NCI-H510A (cell line): ENCODE data around the gene SORCS1.
"Not testable (repeated sequence)": the region's sequence is repeated elsewhere in the genome, so short reads cannot be mapped to it uniquely, and the experiment has no call there.

Experiments
- DNase-seq: peaks from one replicate; lab custom pipeline; 2025; lab: John Stamatoyannopoulos, UW

The SORCS1 gene

DNA sequence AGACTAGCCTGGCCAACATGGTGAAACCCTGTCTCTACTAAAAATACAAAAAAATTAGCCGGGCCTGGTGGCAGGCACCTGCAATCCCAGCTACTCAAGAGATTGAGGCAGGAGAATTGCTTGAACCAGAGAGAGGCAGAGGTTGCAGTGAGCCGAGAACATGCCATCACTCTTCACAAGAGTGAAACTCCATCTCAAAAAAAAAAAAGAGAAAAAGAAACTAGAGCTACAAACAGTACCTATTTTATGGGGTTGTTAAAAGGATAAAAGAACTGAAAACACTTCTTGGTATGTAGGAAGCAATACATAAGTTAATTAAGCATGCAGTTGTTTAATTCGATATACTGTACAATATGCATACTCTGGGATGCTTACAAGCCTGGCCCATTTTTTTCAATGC, 216.9 kb downstream of the SORCS1 start:
- DNase-seq: no peak

DNA sequence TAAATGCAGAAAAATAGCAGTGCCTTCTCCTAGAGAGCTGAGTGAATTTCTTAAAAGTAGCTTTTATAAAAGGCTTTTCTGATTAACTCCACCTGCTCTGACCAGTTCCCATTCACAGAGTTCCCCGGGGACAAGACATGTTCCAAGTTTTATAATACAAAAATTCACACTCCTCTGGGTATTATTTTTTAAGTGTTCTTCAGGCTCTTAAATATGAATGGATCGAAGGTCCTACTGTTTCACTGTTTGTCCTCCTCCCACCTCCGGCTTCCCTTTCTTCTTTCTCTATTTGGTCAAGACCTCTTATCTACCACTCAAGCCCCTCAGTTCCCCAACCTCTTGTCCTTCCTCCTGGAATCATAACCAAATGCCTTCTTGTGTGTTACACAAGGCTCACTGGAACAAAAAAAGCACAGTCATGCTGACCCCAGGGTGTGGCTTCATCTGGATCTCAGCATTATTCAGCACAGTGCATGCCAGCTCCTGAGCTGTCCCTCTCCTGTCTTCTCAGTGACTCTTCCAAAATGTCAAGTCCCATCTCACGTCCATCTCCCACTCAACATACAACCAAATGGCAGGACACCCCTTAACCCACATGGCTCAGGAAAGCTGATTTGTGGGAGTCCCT, 222.4 kb downstream of the SORCS1 start:
- DNase-seq: no peak

DNA sequence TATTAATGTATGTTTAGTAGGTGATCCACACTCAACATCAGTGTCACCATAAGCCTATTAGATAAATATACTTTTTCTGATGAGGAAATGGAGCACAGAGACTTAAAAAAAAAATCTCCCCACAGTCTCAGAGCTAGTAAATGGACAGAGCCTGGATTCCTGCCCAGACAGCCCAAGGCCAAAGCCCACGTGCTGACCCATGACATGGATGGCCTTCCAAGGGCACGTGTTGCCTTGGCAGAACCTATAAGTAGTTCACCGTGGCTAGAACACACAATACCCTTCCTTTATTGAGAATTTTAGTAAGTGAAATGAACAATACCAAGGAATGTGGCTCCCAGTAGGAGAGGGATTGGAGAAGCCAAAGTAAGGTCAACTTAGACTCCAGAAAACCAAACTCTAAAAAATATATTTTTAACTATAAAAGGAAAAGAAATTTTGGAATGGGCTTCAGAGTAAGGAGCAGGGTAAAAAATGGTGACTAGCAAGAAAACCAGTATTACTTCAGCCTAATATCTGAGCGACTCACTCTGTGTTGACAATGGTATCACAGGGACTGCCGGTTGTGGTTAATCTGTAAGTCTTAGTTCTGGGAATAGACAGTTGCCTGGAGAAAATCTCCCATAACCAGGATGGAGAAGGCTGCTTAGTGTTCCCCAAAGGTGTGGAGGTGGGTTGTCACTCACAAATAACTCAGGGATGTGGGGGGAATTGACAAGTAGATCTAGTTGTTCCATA, 223.0 kb downstream of the SORCS1 start:
- no peak for DNase-seq

DNA sequence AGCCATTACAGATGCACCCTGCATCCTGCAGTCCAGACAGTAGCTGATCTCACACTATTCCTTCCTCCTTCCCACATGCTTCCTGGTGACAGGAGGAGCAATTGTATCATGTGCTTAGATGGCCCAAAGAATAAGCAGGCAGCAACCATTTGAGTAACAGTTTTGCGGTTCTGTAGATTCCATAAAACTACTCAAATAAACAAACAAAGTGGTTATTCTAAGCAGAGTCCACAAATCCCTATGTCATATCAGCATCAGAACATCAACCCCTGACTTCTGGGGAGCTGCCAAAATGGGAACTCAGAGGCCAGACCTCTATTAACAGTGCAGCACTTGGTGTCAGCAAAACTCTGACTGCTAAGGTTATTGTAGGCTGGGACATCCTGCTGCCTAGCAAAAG, 226.0 kb downstream of the SORCS1 start:
- no peak for DNase-seq

DNA sequence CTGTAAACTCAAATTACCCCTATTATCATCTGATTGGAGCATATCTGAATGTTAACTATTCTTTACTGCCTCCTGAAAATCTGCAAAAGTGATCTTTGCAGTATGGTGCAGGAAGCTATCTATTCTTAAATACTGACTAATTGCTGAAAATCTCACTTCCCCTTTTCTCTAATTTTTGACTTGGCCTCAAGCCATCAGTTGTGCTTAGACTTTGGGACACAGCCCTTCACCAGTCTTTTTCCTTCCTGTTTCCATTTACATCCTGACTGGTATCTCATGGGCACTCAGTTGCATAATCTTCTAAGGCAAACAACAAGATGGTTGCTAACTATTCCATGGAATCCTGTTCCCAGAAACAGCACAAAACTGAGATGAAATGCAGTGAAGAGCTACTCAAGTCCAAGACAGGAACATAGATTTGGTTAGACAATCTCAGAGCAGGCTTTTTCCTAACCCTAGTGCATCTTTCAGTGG, 228.5 kb downstream of the SORCS1 start:
- DNase-seq: no peak

DNA sequence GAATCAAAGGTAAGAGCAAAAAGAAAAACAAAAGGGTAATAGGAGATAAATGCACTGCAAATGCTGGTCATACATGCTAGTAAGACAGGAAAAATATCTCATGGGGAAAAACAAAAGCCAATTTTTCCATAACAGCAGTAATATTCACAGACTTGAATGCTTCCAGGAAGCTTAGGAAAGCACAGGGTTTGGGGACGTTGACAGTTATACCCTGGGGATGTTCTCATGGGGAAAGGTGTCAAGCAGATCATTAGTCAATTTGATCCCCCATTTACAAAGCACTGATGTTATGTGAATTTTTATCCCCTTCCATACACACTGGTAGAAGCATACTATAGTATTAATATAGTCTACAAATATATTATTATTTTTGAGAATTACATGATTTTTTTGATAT, 232.7 kb downstream of the SORCS1 start:
- no peak for DNase-seq

DNA sequence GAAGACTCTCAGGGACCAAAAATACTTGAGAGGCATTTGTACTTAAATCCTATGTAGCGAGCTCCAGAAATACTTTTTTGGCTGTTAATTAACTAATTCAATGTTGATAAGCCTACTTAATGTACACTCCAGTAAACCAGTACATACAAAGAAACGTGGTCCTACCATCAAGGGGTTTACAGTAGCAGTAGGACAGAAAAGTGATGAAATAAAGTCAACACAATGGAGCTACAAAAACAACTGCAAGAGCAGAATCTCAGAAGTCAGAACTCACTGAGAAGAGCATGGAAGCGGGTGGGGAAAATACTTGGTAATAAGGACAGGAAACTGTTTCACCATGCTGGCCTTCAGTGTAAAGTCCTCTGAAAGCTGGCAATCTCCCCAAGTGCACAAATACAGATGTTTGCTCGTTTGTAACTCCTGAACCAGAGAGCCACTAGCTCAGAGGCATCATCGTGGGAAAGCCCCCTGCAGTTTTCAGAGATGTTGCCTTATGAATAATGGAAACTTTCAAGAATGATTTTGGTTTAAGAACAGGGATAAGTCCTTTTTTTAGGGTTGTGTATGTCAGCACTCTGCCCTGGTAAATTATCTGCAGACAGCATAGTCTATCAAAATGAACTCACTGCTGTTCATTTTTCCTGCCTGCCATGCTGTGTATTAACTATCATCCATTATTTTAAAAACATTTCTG, 233.2 kb downstream of the SORCS1 start:
- DNase-seq: no peak

DNA sequence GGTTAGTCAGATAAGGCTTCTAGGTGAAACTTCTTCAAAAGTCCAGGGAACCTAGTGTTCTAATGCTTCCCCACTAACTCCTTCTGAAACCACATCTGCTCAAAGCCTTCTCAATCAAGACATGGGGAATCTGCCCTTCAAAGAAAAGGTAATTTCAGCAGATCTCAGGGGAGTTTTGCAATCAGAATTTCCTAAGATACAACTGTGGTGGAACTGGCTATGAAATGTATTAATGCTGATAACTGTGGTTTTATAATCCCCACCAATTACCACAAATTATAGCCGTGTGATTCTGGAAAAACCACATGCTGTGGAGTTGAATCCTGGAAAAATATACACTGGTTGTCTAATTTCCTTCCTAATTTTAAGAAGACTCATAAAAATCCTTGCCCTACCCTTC, 233.8 kb downstream of the SORCS1 start:
- DNase-seq: no peak

DNA sequence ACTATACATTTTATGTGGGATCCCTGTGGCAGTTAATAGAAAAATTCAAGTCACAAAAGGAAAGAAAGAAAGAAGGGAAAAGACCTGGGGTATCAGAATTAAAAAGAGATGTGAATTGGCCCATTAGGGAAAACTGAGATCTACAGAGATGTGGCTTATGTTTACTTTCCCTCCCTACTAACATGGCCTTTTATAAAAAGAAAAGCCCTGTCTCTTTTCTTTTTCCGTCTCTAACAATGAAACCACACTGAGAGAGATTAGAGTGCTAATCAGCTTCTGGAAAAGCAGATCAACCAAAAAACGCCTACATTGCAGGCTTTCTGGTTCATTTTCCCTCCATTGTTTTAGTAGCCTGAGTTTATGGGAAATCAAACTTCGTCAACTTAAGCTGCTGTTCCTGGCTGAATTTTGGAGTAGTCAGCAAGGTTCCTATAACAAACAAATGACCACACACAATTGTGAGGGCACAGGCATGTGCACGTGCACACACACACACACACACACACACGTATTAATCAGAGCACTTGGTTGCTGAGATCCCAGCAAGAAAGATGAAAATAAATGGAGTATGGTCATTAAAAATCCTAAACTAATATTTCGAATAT, 235.1 kb downstream of the SORCS1 start:
- no peak for DNase-seq

DNA sequence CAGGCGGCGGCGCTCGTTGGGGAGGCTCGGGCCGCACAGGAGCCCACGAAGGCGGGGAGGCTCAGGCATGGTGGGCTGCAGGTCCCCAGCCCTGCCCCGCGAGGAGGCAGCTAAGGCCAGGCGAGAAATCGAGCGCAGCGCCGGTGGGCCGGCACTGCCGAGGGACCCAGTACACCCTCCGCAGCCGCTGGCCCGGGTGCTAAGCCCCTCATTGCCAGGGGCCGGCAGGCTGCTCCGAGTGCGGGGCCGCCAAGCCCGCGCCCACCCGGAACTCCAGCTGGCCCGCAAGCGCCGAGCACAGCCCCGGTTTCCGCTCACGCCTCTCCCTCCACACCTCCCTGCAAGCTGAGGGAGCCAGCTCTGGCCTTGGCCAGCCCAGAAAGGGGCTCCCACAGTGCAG, 236.4 kb downstream of the SORCS1 start:
- DNase-seq: not testable (repeated sequence)

DNA sequence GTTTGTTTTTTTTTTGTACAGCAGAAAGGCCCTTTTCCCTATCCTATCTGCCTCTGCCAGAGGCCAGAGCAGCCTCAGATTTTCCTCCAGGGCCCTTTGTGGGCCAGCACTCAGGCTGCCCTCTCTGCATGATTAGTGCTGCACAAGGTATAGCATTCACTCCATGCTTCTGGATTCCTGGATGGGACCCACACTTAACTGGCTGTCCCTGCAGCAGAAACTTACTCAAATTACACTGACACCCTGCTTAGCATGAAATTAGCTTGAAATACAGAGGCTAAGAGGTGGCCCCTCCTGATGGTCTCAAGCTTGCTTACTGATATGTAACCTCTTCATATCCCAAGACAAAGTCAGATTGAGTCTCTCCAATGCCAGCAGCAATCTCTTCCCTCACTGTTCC, 239.3 kb downstream of the SORCS1 start:
- DNase-seq: no peak

DNA sequence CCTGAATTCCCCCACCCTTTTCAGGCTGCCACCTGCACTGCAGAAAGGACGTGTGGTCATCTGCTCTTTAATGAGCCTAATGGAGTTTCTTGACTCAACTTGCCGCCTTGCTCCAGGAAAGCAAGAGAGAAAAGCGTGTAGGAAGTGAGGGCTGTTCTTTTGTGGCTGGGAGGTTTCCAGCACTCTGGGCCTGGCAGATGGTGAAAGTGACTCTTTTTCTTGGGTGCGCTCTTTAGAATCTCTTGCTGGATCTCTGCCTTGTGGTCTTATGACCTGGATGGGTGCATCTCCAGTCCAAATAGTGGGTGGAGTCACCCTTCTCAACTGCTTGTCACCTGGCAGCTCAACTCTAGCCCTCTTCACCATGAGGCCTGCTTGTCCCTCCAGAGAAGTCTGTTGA, 244.0 kb downstream of the SORCS1 start:
- no peak for DNase-seq

DNA sequence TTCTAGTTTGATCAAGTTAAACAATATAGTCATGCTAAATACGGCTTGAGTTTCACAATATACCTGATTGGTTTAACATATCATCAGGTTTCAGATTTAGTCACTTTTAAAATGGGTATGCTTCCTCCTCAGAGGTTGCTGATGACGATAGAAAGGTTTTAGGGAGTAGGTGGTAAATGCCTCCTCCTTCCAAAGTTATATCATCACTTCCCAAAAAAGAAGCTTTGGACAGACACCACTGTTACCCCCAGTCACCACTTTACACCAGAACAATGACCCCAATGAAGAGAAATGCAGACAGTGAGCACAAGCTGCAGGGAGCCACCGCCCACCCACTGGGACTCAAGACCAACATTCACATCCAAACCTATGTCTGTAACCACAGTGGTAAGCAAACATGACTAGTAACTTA, 244.6 kb downstream of the SORCS1 start:
- DNase-seq: no peak

DNA sequence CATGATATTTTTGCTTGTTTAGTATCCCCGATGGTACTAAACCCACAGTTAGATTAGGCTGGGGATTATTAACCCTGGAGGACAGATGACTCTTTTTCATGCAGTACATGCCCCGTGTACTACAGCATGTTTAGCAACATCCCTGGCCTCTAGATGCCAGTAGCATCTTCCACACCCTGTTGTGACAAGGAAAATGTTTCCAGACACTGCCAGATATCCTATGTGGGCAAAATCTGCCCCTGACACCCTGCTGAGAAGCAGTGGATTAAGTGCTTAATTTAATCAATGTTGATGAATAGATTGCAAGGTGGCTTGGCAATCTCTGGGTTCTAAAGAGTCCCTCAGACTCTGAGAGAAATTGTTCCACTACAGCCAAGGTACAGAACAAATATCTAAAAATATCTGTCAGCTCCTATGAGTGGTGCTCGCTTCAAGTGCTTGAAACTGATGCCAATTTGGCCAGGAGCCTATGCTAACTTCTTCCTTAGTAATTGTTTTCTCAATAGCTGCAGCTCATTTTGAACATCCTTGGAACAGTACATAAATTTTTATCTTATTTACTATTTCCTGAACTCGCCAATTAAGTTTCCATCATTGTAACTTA, 247.0 kb downstream of the SORCS1 start:
- DNase-seq: no peak

DNA sequence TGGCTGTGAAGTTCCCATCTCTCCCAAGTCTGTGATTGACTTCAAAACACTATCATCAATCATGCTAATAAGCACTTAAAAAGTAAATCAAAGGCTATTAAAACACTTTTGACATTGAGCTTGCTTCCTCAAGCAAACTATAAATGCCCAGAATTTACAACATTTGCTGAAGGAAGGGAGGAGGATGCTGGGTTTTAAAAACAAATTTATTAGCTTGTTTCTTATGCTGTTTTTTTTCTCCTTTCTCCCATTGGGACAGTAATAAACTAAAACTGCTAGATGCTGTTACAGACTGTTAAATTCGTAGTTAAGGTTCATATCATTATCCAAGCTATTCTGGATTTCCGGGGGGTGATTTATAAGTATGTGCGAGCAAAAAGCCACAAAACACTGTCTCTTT, 250.5 kb downstream of the SORCS1 start:
- DNase-seq: no peak

DNA sequence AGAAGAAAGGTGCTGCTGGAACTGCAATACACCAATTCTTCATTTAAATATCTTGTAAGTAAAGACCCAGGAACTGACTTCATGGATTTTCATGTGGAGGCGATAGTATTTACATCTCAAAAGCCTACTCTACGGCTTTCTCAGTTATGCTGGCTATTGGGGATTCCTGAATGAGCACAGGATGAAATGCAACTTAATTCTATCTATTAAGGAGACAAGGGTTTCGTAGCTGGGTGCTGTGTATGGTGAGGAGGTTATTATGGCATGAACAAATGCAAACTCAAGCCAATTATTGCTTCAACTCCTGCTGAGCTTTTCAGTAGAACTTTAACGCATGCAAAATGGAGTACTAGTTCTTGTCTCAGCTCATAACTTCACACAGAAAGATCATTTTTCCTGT, 251.2 kb downstream of the SORCS1 start:
- no peak for DNase-seq

DNA sequence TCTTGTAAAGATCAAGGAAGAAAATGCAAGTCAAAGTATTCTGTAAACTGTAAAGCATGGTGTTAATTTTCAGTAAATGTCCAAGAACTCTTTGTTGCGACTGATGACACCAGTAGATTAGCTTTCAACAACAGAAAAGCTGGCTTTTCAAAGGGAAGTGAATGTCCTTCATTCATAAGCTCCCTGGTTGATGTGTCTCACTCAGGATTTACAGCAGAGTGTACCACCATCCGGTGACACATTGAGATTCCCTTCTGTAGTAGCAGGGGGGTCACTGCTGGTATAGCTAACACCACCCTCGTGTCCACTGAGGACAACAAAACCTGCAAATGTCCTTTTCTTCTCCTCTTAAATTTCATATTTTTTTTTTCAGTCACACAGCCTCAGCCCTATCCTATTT, 253.4 kb downstream of the SORCS1 start:
- no peak for DNase-seq

DNA sequence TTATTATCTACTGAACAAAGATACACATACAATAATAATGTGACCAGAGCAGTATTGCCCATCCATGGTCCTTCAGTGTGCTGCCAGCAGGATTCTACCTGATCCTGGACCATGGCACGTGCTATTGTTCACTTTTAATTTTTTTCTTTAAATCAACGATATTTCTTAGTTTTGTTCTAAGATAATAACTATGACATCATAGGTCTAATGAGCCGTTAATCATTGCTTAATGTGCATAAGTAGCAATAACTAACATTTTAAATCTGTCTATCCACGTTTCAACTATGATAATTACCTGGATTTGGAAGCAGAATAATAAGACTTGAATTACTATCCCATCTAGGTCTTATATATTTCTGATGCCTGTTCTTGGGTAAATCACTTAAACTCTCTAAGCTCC, 253.8 kb downstream of the SORCS1 start:
- no peak for DNase-seq

DNA sequence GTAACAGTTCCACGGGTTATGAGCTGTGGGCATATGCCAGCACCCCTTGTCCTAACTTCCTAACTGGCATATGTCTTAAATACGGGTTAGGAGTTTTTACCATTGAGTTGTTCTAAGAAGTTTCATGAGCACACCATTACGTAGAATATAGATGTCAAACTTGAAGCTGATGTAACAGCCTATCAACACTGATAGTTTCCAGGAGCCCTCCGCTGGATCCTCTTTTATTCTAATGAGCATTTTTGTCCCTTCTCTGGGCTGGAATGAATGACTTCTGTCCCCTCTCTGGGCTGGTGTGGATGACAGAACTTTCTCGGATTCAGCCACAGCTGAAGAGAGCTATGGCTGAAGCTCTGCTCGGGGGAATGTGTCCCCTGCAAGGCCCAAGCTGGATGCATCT, 256.3 kb downstream of the SORCS1 start:
- DNase-seq: no peak

DNA sequence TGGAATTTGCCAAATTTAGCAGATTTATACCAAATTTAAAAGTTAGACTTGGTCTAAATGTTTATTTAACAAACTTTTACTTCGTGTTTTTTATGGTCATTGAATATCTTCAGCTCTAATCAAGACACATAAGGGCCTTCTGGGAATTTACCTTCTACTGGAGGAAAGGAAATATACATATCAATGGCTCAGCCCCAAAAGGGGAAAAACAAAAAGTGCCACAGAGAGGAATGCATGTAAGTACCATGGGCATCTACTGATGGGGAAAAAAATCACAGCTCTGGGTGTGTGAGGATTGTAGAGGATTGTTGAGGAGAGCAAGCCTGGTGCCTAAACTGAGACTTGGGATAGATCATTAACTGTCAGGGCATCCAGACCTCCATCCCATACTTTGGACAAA, 260.3 kb downstream of the SORCS1 start:
- no peak for DNase-seq

DNA sequence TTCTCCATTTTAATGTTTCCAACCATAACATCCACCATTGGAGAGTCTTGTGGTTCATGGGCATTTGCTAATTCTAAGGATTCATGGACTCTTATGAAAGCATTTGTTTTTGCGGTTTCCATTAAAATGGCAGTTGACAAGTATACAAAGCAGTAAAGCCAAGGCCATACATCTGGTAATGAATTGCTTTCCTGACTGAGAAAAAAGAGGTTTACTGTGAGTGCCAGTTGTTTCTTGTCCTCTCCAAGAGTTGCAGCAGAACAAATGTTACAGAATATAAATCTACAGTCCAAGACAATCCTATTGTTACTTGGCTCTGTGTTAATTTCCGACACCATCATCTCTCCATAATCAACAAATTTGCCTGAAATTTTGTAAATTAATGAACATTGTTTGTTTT, 261.3 kb downstream of the SORCS1 start:
- DNase-seq: no peak

DNA sequence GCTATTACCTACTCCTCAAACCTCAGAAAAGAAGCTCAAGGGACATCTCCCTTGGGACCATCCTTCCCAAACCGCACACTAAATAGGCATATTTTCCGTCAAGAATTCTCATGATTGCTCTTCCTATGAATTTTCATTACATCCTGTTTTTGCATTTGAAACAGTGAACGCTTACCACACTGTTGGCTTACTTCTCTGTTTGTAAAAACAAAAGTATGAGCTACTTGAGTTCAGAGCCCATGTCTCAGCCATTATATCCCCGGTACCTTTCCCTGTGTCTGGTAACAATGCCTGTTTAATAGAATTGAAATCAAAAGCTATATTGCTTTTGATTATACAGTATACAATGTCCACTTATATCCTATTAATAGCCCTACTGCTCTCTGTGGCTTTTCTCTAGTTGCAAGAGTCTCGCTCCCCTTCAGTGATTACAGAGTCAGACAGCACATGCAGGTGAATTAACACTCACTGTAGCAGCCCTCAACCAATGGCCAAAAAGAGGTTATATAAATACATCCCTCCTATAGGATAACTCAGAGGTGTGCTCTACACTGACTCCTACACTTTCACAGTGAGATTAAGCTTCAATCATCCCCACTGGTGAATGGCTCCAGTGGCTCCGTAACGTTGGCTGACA, 264.4 kb downstream of the SORCS1 start:
- no peak for DNase-seq
